GM19099 (cell line): ENCODE data around the gene SLC35B4.

Source experiments
- POLR2A ChIP-seq: IDR thresholded peaks from 3 replicates; pipeline ENCODE4 v1.6.1; 2011; ENCODE audit warnings: low read depth; ENCODE audit not compliant: insufficient read length; ENCODE audit errors: extremely low read depth

Gene SLC35B4

GRCh38 chr7:134316539-134317344, at the start of gene SLC35B4:
Gene SLC35B4 (minus strand): TSS chr7:134316930. CDS start chr7:134316751, 179 bp downstream.
- TF ChIP-seq POLR2A = peak; percentile 59

- no peak for TF ChIP-seq POLR2A
Measured at GRCh38 chr7:134366481-134366880, 49.8 kb upstream of the SLC35B4 start.

GRCh38 chr7:134365341-134366054, 48.8 kb upstream of the SLC35B4 start:
- no peak for TF ChIP-seq POLR2A

- TF ChIP-seq POLR2A = no peak
Measured at GRCh38 chr7:134364619-134365037, 47.9 kb upstream of the SLC35B4 start.

GRCh38 chr7:134362587-134363483, 46.1 kb upstream of the SLC35B4 start:
- TF ChIP-seq POLR2A = no peak

GRCh38 chr7:134359787-134360432, 43.2 kb upstream of the SLC35B4 start:
- TF ChIP-seq POLR2A = no peak

- TF ChIP-seq POLR2A = no peak
Measured at GRCh38 chr7:134357486-134357885, 40.8 kb upstream of the SLC35B4 start.

- TF ChIP-seq POLR2A = no peak
Measured at GRCh38 chr7:134356421-134356936, 39.7 kb upstream of the SLC35B4 start.

- no peak for TF ChIP-seq POLR2A
Measured at GRCh38 chr7:134355927-134356326, 39.2 kb upstream of the SLC35B4 start.

- TF ChIP-seq POLR2A = no peak
Measured at GRCh38 chr7:134355004-134355525, 38.3 kb upstream of the SLC35B4 start.

GRCh38 chr7:134353411-134353810, 36.7 kb upstream of the SLC35B4 start:
- TF ChIP-seq POLR2A = no peak

- no peak for TF ChIP-seq POLR2A
Measured at GRCh38 chr7:134351424-134351823, 34.7 kb upstream of the SLC35B4 start.

- TF ChIP-seq POLR2A = no peak
Measured at GRCh38 chr7:134350709-134351108, 34.0 kb upstream of the SLC35B4 start.

- TF ChIP-seq POLR2A = no peak
Measured at GRCh38 chr7:134347567-134347966, 30.8 kb upstream of the SLC35B4 start.
